Mammary epithelial cell (primary cell): ENCODE measurements around the gene AIF1L.

Experiments used
- EZH2 ChIP-seq: IDR thresholded peaks from 2 replicates; pipeline ENCODE4 v1.6.1; 2012; ENCODE audit warnings: low read length, inconsistent platforms, borderline replicate concordance
- TF ChIP-seq, protein P1 (sequence below), 2 donors: IDR thresholded peaks in 1 of 2; conservative IDR thresholded peaks in 1 of 2; 2 replicates each; pipeline ENCODE4 v1.5.1; 2011 to 2012; ENCODE audit warnings: inconsistent platforms in 2 of 2, low read length in 2 of 2, mild to moderate bottlenecking in 2 of 2, control low read depth in 1 of 2, low read depth in 1 of 2; ENCODE audit not compliant: insufficient read depth in 1 of 2; ENCODE audit errors: extremely low read depth in 1 of 2

- TF ChIP-seq, protein P1, sequence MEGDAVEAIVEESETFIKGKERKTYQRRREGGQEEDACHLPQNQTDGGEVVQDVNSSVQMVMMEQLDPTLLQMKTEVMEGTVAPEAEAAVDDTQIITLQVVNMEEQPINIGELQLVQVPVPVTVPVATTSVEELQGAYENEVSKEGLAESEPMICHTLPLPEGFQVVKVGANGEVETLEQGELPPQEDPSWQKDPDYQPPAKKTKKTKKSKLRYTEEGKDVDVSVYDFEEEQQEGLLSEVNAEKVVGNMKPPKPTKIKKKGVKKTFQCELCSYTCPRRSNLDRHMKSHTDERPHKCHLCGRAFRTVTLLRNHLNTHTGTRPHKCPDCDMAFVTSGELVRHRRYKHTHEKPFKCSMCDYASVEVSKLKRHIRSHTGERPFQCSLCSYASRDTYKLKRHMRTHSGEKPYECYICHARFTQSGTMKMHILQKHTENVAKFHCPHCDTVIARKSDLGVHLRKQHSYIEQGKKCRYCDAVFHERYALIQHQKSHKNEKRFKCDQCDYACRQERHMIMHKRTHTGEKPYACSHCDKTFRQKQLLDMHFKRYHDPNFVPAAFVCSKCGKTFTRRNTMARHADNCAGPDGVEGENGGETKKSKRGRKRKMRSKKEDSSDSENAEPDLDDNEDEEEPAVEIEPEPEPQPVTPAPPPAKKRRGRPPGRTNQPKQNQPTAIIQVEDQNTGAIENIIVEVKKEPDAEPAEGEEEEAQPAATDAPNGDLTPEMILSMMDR (conservative IDR thresholded peaks at IDR 0.05 in 1 of 2, IDR thresholded peaks at IDR 0.05 in 1 of 2; ENCODE audit: extremely low read depth in 1 of 2, insufficient read depth in 1 of 2, low read depth in 1 of 2, low read length in 2 of 2): no peak
- TF ChIP-seq EZH2: no peak
Observed at GRCh38 chr9:131100445-131100844, 4.1 kb downstream of the AIF1L start.
